GM10266 (cell line): ENCODE measurements around the gene GMDS.

Source experiments
- DNase-seq: peaks from one replicate; pipeline ENCODE4 v3.0.0; 2012; ENCODE audit errors: extremely low spot score
- TF ChIP-seq, protein P1 (sequence below): IDR thresholded peaks from 2 replicates; pipeline ENCODE4 v1.5.1; 2012; ENCODE audit warnings: mild to moderate bottlenecking, low read depth; ENCODE audit not compliant: control insufficient read depth, insufficient read depth; ENCODE audit errors: missing control alignments

GMDS gene

DNA sequence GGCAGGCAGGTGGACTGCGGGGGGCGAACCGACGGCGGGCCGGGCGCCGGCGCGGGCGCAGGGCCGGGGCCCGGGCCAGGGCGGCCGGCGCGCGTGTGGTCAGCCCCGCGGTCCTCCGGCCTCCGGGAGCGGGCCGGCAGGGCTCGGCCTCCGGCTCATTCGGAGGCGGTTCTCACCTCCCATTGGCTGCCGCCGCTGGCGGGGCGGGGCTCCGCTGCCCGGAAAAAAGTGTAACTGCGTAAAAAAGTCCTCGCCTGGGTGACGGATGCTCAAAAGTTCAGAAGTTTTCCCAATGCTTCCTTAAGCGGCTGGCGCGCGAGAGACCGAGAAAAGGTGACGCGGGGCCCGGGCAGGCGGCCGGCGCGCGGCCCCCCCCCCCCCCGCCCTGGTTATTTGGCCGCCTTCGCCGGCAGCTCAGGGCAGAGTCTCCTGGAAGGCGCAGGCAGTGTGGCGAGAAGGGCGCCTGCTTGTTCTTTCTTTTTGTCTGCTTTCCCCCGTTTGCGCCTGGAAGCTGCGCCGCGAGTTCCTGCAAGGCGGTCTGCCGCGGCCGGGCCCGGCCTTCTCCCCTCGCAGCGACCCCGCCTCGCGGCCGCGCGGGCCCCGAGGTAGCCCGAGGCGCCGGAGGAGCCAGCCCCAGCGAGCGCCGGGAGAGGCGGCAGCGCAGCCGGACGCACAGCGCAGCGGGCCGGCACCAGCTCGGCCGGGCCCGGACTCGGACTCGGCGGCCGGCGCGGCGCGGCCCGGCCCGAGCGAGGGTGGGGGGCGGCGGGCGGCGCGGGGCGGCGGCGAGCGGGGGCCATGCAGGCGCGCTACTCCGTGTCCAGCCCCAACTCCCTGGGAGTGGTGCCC lies 635.5 kb downstream of the GMDS start, which contains the start of gene FOXC1:
TSS of gene FOXC1 (plus strand) at position 268 of the 849 bp plus-strand sequence. CDS start at position 799, 531 bp downstream.
- DNase-seq, result peak; percentile 95
- TF ChIP-seq, protein P1, sequence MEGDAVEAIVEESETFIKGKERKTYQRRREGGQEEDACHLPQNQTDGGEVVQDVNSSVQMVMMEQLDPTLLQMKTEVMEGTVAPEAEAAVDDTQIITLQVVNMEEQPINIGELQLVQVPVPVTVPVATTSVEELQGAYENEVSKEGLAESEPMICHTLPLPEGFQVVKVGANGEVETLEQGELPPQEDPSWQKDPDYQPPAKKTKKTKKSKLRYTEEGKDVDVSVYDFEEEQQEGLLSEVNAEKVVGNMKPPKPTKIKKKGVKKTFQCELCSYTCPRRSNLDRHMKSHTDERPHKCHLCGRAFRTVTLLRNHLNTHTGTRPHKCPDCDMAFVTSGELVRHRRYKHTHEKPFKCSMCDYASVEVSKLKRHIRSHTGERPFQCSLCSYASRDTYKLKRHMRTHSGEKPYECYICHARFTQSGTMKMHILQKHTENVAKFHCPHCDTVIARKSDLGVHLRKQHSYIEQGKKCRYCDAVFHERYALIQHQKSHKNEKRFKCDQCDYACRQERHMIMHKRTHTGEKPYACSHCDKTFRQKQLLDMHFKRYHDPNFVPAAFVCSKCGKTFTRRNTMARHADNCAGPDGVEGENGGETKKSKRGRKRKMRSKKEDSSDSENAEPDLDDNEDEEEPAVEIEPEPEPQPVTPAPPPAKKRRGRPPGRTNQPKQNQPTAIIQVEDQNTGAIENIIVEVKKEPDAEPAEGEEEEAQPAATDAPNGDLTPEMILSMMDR, result no peak

DNA sequence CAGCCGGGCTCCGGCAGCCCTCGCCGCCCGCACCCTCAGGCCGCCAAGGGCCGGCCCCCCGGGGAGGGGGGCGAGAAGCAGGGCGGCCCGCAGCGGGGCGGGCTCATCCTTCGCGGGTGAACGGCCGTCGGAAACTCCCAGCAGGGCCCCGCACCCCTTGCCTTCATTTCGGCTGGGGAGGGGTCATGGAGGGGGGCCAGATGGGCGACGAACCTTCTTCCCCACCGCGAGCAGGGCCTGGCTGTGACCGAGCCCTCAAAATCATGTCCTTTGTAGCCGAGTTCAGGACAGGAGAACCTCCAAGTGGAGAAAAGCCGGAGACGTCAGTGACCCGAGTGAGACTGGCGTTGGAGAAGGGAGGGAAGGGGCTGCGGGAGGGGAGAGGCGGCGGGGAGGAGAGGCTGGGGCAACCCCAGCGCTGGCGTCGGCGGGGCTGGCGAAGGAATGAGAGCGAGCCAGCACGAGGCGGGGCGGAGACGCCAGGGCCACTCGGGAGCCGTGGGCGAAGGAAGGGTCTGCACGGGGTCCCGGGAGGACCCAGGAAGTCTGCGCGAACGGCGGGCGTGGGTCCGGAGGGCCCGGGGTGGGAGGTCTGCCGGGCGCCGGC lies 636.3 kb downstream of the GMDS start:
- TF ChIP-seq, protein P1, result no peak

DNA sequence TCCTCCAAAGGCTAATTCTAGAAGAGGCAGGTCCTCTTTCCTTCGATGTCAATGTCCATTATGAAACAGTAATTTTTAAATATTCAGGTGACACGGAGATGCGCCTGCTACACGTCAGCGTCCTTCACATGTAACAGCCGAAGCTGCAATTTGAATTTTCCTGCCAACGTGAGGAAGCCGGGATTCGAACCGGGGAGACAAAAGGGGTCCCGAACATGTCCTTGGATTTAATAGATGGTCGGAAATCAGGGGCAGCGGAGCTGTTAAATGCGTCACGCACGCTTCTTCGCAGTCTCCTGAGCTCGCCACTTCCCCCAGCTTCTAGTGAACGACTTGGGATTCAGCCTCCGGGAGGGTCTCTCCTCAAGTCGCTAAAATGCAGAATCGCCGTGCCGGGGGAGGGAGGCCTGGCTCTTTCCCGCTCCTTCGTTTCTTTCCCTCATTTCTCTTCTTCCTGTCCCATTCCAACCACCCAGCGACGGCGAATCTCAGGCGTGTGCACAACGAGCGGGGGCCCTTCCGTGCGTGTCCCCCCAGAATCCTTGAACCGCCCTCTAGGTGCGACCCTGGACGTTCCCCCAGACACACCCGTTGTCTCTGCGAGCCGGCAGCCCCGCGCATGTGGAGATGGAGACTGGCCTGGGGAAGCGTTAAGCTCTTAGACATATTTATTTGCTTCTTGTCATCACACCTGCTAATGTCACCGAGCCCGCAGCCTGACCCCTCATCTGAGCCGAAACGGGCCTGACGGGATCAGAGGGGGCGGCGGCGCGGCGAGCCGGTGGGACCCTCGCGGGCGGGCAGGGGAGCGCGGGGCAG lies 637.0 kb downstream of the GMDS start:
- DNase-seq, result peak; percentile 51
- TF ChIP-seq, protein P1, result no peak

More for the DNA sequence above, 636.3 kb downstream of the GMDS start:
- peak; percentile 43 for DNase-seq

DNA sequence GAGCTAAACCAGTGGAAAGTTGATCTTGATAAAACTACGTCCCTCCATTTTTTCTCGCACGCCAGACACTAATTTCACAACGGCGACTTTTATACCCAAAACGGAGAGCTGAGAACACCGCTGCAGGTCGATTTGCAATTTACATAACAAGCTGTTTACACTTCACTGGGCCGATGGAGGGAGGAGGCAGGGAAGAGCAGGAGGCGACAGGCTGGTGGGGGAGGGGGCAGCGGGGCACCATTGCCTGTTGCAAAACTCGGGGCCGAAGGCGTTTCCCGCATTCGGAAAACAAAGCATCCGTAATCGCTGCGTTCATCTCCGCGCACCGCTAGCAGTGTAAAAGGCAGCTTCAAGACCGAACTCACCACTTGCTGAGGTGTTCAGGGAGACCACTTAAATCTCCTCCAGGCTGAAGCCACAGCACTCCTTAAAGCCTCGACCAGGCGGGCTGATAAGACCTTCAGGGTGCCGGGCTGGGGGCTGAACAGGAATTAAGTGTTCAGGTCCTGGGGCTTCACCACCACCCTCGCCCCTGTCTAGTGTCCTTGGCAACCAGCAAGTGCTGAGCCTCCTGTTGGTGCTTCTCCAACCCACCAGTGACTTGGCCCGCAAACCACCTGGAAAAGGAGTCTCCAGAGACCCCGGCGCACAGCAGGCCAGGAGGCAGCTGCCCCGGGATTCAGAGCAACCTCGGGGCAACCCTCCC lies 637.7 kb downstream of the GMDS start:
- DNase-seq, result peak; percentile 31
- TF ChIP-seq, protein P1, result no peak

DNA sequence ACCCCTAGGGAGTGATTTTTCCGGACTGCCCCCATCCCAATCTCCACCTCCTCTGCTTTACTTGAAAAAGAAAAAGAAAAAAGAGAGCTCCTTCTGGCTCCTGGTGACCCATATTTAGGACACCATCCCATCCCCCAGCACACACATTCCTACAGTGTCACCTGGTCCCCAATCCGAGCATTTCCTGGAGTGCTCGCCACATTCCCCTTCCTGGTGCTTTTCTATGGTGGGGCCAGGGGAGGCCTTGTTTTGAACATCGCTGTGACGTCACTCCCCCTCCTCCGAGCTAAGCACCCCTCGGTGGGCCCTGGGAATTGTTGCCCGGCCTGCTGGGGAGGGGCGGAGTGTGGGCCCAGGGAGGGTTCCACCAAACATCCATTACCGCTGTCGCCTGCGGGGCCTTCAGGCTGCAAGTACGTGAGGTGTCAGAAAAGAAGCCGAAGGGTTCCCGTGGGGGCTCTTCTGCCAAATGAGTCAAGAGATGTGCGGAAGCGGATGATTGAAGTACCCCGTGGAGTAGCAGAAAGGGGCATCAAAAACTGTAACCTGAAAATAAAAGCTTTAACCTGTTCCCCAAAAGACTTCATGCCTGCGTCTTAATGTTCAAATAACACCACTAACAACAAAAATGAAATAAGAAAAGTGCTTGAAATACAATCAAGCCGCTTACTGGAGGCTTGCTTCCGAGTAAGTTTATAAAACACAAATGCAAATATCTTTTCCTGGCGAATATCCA lies 638.5 kb downstream of the GMDS start:
- TF ChIP-seq, protein P1, result no peak
- no peak for DNase-seq
